Cardiac muscle cell (in vitro differentiated cells and primary cell): ENCODE results near the gene TMCO4. TPM values are rescaled to one million over a fixed set of nuclear protein-coding genes. Genes with fewer than 3 reads are reported as not detected.
"Not testable (repeated sequence)": the region's sequence is repeated elsewhere in the genome, so short reads cannot be mapped to it uniquely, and the experiment has no call there.

Experiments used
- DNase-seq, 2 donors: peaks; one replicate each; pipeline versions ENCODE4 v3.0.0 to v3.0.0-alpha.2; 2010 to 2017; ENCODE audit warnings: low read depth in 1 of 2, low spot score in 1 of 2
- H3K27ac ChIP-seq: fragments of 200-600 bp; sonication (generic); 2 replicates; pipeline ENCODE4 v1.5.1; 2016
- H3K27me3 ChIP-seq: fragments of 200-600 bp; sonication (generic); 2 replicates; pipeline ENCODE4 v1.6.0; 2016; ENCODE audit warnings: control low read depth
- H3K36me3 ChIP-seq: fragments of 200-600 bp; sonication (generic); 2 replicates; pipeline ENCODE4 v1.5.1; 2016; ENCODE audit warnings: control low read depth
- H3K4me1 ChIP-seq: fragments of 200-600 bp; sonication (generic); 2 replicates; pipeline ENCODE4 v1.8.1; 2017; ENCODE audit warnings: low read depth, mild to moderate bottlenecking, mixed run types
- H3K4me3 ChIP-seq: fragments of 200-600 bp; sonication (generic); 2 replicates; pipeline ENCODE4 v1.5.1; 2016; ENCODE audit warnings: mild to moderate bottlenecking
- H3K9me3 ChIP-seq: fragments of 200-600 bp; sonication (generic); 2 replicates; pipeline ENCODE4 v1.5.1; 2017; ENCODE audit warnings: low read depth, mild to moderate bottlenecking, control low read depth
- polyA plus RNA-seq: library from polyadenylated mRNA; unstranded; fragments of >200 nt; fragmentation: Nextera tagmentation; extraction: Ambion mirVana; gene quantifications from 2 replicates; pipeline ENCODE4 v1.2.1, GENCODE V29; 2016
- total RNA-seq: library from RNA; depleted of rRNA; stranded (reverse); fragments of >200 nt; gene quantifications from 2 replicates; pipeline ENCODE4 v1.2.3, GENCODE V29; 2016
- TF ChIP-seq, protein P1 (sequence below): IDR thresholded peaks from 2 replicates; pipeline ENCODE4 v1.5.1; 2012; ENCODE audit warnings: low read depth, mild to moderate bottlenecking, low read length

Gene TMCO4
- total and polyA plus RNA-seq, 2 experiments from 2014 or later: 2.2 to 2.5 TPM

DNA sequence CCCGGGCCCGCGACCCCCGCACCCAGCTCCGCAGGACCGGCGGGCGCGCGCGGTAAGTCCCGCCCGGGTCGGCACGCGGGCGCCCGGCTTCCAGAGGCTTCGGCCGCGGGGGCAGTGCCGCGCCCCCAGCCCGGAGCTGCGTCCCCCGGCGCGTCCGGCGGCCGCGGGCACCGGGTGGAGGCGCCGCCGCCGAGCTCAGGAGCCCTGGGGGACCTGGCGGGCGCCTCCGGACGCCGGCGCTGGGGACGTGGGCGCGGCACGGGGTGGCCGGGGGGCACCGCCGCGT, 155.4 kb downstream of the TMCO4 start:
- peaks cover 71% of the 10 kb centered on the region for H3K27me3 ChIP-seq
- peak in 1 of 2 donors; percentile 41 for DNase-seq
- H3K4me3 ChIP-seq: peak overlapping the region; percentile 51
- H3K36me3 ChIP-seq: no peaks in the 10 kb centered on the region
- no peaks in the 10 kb centered on the region for H3K4me1 ChIP-seq
- no peaks in the 10 kb centered on the region for H3K9me3 ChIP-seq
- no peak overlapping the region for H3K27ac ChIP-seq
- TF ChIP-seq, protein P1, sequence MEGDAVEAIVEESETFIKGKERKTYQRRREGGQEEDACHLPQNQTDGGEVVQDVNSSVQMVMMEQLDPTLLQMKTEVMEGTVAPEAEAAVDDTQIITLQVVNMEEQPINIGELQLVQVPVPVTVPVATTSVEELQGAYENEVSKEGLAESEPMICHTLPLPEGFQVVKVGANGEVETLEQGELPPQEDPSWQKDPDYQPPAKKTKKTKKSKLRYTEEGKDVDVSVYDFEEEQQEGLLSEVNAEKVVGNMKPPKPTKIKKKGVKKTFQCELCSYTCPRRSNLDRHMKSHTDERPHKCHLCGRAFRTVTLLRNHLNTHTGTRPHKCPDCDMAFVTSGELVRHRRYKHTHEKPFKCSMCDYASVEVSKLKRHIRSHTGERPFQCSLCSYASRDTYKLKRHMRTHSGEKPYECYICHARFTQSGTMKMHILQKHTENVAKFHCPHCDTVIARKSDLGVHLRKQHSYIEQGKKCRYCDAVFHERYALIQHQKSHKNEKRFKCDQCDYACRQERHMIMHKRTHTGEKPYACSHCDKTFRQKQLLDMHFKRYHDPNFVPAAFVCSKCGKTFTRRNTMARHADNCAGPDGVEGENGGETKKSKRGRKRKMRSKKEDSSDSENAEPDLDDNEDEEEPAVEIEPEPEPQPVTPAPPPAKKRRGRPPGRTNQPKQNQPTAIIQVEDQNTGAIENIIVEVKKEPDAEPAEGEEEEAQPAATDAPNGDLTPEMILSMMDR: no peak

DNA sequence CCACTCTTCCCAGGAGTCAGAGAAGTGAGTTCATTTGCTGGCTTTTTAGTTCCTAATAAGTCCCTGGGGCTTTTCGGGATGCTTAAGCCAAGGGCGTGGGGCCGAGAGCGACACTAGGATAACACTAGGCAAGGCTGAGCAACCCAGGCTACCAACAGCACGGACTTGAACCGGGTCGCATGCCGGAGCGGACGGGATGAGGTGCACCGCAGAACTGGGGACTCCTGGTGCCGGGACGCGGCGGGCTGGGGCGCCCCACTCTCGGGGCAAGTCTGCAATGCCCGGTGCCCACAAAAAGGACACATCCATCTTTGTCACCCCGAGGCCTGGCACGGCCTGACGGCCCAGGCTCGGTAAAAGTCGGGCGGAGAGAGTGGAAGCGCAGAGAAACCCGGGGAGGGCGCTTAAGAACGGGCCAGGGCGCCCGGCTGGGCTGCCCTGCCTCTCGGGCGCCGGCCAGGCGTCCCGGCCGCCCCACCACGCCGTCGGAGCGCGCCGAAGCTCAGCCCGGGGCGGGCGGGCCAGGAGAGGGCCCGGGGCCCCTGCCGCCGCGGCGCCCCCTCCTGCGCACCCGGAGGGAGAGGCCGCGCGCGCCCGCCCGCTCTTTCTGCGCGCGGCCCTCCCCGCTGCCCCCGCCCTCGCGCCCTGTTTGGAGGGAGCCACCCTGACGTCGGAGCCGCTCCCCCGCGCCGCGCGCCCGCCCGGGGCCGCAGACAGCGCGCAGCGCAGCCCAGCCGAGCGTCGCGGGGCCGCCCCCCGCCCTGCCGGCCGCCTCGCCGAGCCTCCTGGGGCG, 155.9 kb downstream of the TMCO4 start, which contains the start of gene NBL1:
TSS of gene NBL1 (plus strand) at position 710 of the 793 bp plus-strand sequence. CDS start 10,720 bp downstream, outside the sequence.
- Histone ChIP-seq H3K27ac (no peak within 1 kb of the TSS), H3K4me3 (peak within 1 kb of the TSS; percentile 51), H3K4me1 (no peaks in the 10 kb centered on the region), H3K9me3 (no peaks in the 10 kb centered on the region), H3K36me3 (no peaks in the 10 kb centered on the region), H3K27me3 (peaks cover 71% of the 10 kb centered on the region)
- peak; percentile 55 to 83 for DNase-seq
- TF ChIP-seq, protein P1: no peak

DNA sequence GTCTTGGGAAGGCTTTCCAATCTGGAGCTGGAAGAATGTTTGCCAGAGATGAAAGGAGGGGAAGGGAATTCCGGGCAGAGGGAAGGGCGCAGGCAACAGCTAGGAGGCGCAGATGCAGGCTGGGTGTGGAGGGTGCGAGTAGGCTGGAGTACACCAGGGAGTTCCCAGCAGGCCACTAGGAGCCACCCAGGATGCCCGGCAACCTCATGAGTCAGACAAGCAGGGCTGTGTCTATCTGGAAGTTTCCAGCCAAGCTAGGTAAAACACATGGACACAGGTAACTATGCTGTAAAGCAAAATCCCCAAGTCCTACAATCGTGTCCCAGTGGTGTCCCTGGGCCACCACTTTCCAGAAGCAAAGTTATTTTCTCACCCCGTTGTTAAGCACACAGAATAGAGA, 156.6 kb downstream of the TMCO4 start:
- no peaks in the 10 kb centered on the region for H3K9me3 ChIP-seq
- no peak for DNase-seq
- H3K27me3 ChIP-seq: peaks cover 71% of the 10 kb centered on the region
- no peak overlapping the region for H3K27ac ChIP-seq
- H3K4me3 ChIP-seq: no peak overlapping the region
- TF ChIP-seq, protein P1: no peak
- H3K36me3 ChIP-seq: no peaks in the 10 kb centered on the region
- no peaks in the 10 kb centered on the region for H3K4me1 ChIP-seq

DNA sequence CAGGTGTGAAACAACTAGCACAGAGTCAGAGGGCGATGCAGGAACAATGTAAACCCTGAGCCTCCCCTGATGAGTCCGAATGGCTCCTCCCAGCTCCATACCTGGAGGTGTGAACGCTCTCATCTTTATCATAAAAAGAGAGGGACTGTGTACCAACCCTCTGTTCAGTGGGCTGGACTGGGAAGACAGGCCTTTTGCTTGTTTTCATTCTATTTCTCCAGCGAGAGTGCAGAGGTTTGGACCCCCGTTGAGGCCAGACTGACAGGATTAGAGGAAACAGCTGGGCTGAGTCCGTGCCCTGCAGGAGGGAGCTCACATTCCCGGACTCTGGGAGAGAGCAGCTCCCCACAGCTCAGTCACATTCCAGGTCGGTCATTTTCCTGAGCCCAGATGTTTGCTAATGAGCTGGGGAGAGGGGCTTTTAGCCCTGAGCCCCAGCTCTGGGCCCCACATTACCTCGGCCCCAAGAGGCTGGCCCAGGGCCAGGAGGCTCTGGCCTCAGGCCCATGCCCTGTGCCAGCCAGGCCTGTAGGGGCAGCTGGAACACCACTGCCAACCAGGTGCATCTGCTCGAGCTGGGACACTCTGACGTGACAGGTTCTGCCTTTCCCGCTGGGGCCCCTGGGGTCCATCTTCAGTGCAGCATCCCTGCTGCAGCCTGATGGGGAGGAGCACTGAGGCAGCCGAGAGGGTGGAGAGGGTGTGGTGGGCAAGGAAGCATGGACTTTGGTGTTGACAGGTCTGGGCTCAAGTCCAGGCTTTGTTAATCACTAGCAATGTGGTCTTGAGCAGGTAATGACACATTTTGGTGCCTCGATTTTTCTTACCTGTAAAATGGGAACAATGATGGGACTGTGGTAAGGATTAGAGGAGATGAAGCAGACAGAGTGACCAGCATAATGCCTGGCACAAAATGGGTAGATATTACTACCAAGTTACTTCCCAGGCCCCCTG, 159.1 kb downstream of the TMCO4 start:
- no peaks in the 10 kb centered on the region for H3K9me3 ChIP-seq
- peak in 1 of 2 donors; percentile 63 for DNase-seq

DNA sequence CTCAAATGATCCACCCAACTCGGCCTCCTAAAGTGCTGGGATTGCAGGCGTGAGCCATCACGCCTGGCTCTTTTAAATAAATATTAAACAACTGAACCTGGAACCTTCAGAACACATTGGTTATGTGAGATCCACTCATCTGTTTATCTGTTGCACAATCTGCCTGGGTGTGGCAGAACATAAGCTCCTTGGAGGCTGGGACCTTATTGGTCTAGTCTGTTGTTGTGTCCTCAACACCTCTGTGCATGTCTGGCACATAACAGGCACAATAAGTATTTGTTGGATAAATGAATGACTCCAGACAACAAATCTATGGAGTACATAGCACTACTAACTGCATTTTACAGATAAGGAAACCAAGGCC, 159.7 kb downstream of the TMCO4 start:
- TF ChIP-seq, protein P1: no peak
- H3K9me3 ChIP-seq: no peaks in the 10 kb centered on the region
- no peak overlapping the region for H3K27ac ChIP-seq
- no peaks in the 10 kb centered on the region for H3K36me3 ChIP-seq
- H3K4me1 ChIP-seq: no peaks in the 10 kb centered on the region
- DNase-seq: no peak
- H3K27me3 ChIP-seq: peaks cover 45% of the 10 kb centered on the region
- no peak overlapping the region for H3K4me3 ChIP-seq

More for the DNA sequence above, 159.1 kb downstream of the TMCO4 start:
- TF ChIP-seq, protein P1: no peak
- Histone ChIP-seq H3K4me3 (no peak overlapping the region), H3K4me1 (no peaks in the 10 kb centered on the region), H3K36me3 (no peaks in the 10 kb centered on the region), H3K27me3 (peaks cover 51% of the 10 kb centered on the region), H3K27ac (no peak overlapping the region)

DNA sequence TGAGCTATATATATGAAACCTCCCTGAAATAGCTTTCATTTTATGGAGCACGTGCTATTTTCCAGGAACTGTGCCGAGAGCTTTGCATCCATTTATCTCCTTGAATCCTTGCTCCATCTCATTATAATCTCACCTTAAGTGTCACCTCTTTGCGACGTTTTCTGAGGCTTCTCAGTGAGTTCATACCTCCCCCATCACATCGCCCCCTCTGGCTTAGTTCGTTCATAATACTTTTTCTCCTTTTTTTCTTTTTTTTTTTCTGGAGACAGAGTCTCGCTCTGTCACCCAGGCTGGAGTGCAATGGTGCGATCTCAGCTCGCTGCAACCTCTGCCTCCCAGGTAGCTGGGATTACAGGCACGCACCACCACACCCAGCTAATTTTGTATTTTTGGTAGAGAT, 160.5 kb downstream of the TMCO4 start:
- not testable (repeated sequence) for DNase-seq, H3K27ac ChIP-seq, H3K4me3 ChIP-seq, H3K9me3 ChIP-seq, H3K4me1 ChIP-seq, H3K36me3 ChIP-seq
- peaks cover 38% of the 10 kb centered on the region for H3K27me3 ChIP-seq
